Karpas-422 (cell line): ENCODE data around the gene RALGAPB. TPM values are rescaled to one million over a fixed set of nuclear protein-coding genes. Genes with fewer than 3 reads are reported as not detected.

ENCODE experiments used
- DNase-seq: peaks from one replicate; pipeline ENCODE4 v3.0.0-alpha.2; 2015
- H2AFZ ChIP-seq: fragments of 200-600 bp; sonication (generic); 2 replicates; pipeline ENCODE4 v1.6.1; 2014; ENCODE audit warnings: antibody characterized with exemption, low read length, mixed read lengths
- H3K27ac ChIP-seq: fragments of 200-600 bp; sonication (generic); 2 replicates; pipeline ENCODE4 v1.5.1; 2014; ENCODE audit warnings: mild to moderate bottlenecking, low read length, moderate library complexity
- H3K27me3 ChIP-seq: fragments of 200-600 bp; sonication (generic); 2 replicates; pipeline ENCODE4 v1.6.1; 2014; ENCODE audit warnings: low read length, mixed read lengths
- H3K36me3 ChIP-seq: fragments of 200-600 bp; sonication (generic); 2 replicates; pipeline ENCODE4 v1.6.1; 2014; ENCODE audit warnings: low read length, mixed read lengths; ENCODE audit not compliant: insufficient read depth
- H3K4me1 ChIP-seq: fragments of 200-600 bp; sonication (generic); 2 replicates; pipeline ENCODE4 v1.6.1; 2014; ENCODE audit warnings: mild to moderate bottlenecking, low read length, mixed read lengths
- H3K4me2 ChIP-seq: fragments of 200-600 bp; sonication (generic); 2 replicates; pipeline ENCODE4 v1.6.1; 2014; ENCODE audit warnings: low read length, low read depth, mild to moderate bottlenecking; ENCODE audit not compliant: poor library complexity, severe bottlenecking
- H3K4me3 ChIP-seq: fragments of 200-600 bp; sonication (generic); 2 replicates; pipeline ENCODE4 v1.5.1; 2014; ENCODE audit warnings: mild to moderate bottlenecking, antibody characterized with exemption, low read length, mixed read lengths
- H3K79me2 ChIP-seq: fragments of 200-600 bp; sonication (generic); 2 replicates; pipeline ENCODE4 v1.6.1; 2014; ENCODE audit warnings: mild to moderate bottlenecking, low read length, mixed read lengths
- H3K9ac ChIP-seq: fragments of 200-600 bp; sonication (generic); 2 replicates; pipeline ENCODE4 v1.6.0; 2014; ENCODE audit warnings: low read length
- H3K9me2 ChIP-seq: fragments of 200-600 bp; sonication (generic), shearing (Covaris generic); replicated peaks from 2 replicates; pipeline ENCODE4 v1.6.0; 2014; ENCODE audit warnings: mild to moderate bottlenecking, low read length, moderate library complexity; ENCODE audit not compliant: insufficient read depth
- H3K9me3 ChIP-seq: fragments of 300-700, 200-600 bp; sonication (generic); 2 replicates; pipeline ENCODE4 v1.6.1; 2014; ENCODE audit warnings: low read length, mixed read lengths
- H4K20me1 ChIP-seq: fragments of 200-600 bp; sonication (generic); 2 replicates; pipeline ENCODE4 v1.6.1; 2014; ENCODE audit warnings: mild to moderate bottlenecking, antibody characterized with exemption, low read length, low read depth; ENCODE audit not compliant: insufficient read depth
- total RNA-seq: library from RNA; depleted of rRNA; stranded (reverse); fragments of >200 nt; shearing (Covaris generic); gene quantifications from 2 replicates; pipeline ENCODE4 v1.2.3, GENCODE V29; 2014; ENCODE audit warnings: low replicate concordance

RALGAPB gene
- total RNA-seq, 1 experiment from 2014 or later = 58.6 TPM

DNA sequence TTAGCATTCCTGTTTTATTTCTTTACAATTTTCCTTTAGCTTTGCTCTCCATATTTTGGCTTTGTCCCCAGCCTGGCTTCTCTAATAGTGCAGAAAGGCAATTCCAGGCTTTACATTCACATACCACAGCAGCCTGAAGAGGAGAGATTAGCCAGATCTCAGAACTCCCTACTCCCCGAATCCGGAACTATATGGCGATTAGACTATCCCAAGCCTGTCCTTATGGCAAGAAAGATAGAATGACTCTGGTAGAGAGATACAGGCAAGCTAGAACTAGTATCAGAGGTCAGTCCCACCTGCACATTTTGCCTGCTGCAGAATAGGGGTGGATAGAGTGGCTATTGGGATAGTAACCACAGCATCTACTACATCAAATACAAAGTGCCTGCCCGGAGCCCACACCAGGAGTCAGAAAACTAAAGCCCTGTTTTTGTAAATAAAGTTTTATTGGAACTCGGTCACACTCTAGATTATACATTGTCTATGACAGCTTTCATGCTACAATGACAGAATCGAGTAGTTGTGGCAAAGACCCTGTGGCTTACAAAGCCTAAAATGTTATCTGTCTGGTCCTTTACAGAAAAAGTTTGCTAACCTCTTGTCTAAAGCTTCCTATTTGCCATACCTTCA is 91.3 kb downstream of the RALGAPB start:
- no peaks in the 10 kb centered on the region for H3K79me2 ChIP-seq
- no peaks in the 10 kb centered on the region for H3K4me1 ChIP-seq
- H3K4me2 ChIP-seq = no peak overlapping the region
- no peaks in the 10 kb centered on the region for H3K27me3 ChIP-seq
- DNase-seq = no peak
- no peaks in the 10 kb centered on the region for H4K20me1 ChIP-seq
- no peaks in the 10 kb centered on the region for H3K9me2 ChIP-seq
- no peaks in the 10 kb centered on the region for H3K9me3 ChIP-seq
- H3K27ac ChIP-seq = no peak overlapping the region
- no peak overlapping the region for H3K4me3 ChIP-seq
- H3K36me3 ChIP-seq = 0 out of 2 replicates have a peak, but pooled peaks cover 7% of the 10 kb centered on the region
- no peak overlapping the region for H3K9ac ChIP-seq
- H2AFZ ChIP-seq = no peak overlapping the region

DNA sequence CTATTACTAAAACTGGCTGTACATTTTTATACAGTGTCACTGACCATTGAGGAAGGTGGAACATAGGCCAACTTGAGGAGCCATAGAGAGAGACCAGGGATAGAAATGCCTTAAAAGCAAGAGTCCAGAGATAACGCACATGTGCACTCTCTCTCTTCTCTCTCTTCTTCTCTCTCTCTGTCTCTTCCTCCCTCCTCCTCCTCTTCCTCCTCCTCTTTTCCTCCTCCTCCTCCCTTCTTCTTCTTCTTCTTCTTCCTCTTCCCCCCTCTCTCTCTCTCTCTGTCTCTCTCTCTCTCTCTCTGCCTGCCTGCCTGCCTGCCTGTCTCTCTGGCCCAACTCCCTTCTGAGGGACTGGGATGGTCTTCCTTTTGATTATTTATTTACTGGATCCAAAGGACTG is 92.0 kb downstream of the RALGAPB start:
- H2AFZ ChIP-seq = no peak overlapping the region
- H3K9me3 ChIP-seq = no peaks in the 10 kb centered on the region
- no peak overlapping the region for H3K4me2 ChIP-seq
- H3K79me2 ChIP-seq = no peaks in the 10 kb centered on the region
- no peaks in the 10 kb centered on the region for H4K20me1 ChIP-seq
- H3K27ac ChIP-seq = no peak overlapping the region
- H3K9me2 ChIP-seq = no peaks in the 10 kb centered on the region
- no peaks in the 10 kb centered on the region for H3K27me3 ChIP-seq
- H3K4me1 ChIP-seq = no peaks in the 10 kb centered on the region
- peaks cover 13% of the 10 kb centered on the region; the same call in 1 of the 2 replicates for H3K36me3 ChIP-seq
- DNase-seq = no peak
- H3K9ac ChIP-seq = no peak overlapping the region
- no peak overlapping the region for H3K4me3 ChIP-seq

DNA sequence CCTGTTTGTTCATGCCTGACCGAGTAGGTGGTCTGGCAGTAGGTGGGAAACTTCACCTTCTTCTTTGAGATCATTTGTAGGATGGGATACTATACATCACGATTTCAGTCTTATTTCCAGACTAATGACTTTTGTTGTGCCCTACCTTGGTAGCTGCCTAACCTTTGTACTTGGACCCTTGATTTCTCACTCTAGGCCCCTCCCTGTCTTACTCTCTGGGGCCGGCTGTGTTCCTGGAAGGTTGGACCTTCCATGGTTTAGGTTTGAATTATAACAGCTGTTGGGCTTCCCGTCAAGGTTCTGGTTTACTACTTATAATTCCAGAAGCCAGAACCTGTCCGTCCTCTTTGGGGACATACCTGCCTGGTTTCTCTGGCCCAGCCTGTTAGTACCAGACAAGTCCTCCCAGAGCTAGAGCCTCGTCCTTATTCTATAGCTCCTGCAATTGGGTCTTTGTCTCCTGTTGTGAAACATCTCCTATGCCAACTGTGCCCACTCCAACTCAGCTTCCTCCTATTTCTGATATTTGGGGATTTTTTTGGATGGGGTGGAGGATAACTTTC is 93.5 kb downstream of the RALGAPB start:
- no peak for DNase-seq
- Histone ChIP-seq H3K27me3 (no peaks in the 10 kb centered on the region), H4K20me1 (no peaks in the 10 kb centered on the region), H3K4me2 (no peak overlapping the region), H3K4me1 (no peaks in the 10 kb centered on the region), H3K4me3 (no peak overlapping the region), H3K27ac (no peak overlapping the region), H3K36me3 (peaks cover 23% of the 10 kb centered on the region; the same call in 1 of the 2 replicates), H3K9me2 (no peaks in the 10 kb centered on the region), H3K9ac (no peak overlapping the region), H2AFZ (no peak overlapping the region), H3K79me2 (no peaks in the 10 kb centered on the region), H3K9me3 (no peaks in the 10 kb centered on the region)

DNA sequence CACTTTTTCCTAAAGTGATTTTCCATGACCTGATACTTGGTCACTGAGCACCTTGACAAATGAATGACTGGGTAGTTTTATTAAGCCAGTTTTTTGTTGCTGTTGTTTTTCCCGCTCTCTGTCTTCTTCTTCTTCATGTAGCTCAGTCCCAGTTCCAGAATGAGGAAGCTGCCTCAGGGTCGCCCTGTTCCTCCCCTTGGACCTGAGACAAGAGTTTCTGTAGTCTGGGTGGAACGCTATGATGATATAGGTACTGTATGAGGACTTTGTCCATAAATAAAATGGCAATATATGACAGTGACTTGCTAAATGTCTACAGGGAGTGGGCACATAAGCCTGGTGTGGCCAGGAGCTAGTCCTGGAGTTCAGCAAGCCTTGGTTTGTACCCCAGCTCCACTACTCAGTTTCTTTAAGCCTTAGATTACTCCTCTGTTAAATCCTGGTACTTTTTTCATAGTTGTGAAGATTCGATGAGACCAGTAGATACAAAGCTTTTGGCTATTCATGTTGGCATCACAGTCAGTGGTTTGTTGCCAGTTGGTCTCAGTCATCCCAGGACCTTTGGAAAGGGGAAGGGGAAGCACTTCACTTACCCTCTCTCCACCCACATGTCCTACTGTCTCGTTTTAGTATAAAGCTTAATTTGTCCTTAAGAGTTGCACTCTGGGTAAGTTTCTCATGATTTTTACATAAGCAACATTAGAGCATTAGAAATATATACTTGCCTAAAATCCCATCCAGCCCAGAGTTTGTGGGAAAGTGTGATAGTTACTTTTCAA is 97.3 kb downstream of the RALGAPB start:
- no peaks in the 10 kb centered on the region for H4K20me1 ChIP-seq
- H3K9me2 ChIP-seq = no peaks in the 10 kb centered on the region
- peaks cover 35% of the 10 kb centered on the region for H3K36me3 ChIP-seq
- H3K9ac ChIP-seq = no peak overlapping the region
- no peaks in the 10 kb centered on the region for H3K27me3 ChIP-seq
- no peak for DNase-seq
- no peak overlapping the region for H2AFZ ChIP-seq
- H3K79me2 ChIP-seq = no peaks in the 10 kb centered on the region
- no peaks in the 10 kb centered on the region for H3K4me1 ChIP-seq
- no peak overlapping the region for H3K4me3 ChIP-seq
- H3K4me2 ChIP-seq = no peak overlapping the region
- H3K9me3 ChIP-seq = no peaks in the 10 kb centered on the region
- no peak overlapping the region for H3K27ac ChIP-seq

DNA sequence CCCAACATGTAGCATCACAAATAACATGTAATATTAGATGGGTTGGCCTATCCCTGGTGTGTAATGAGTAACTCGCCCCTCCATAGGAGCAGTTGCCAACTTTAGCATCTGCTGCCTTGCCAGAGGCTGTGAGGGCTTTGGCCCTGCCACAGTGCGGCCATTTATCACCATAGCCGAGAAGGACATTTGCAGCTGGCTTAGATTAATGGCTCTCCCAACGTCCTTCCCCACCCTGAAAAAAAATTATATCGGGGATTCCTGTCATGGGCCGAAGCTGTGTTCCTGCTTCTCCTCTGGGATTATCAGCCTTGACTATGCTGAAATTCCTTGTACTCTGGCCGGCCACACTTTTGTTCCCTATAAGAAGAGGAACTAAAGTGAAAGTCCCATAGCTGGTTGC is 100.8 kb downstream of the RALGAPB start:
- Histone ChIP-seq H3K27me3 (no peaks in the 10 kb centered on the region), H4K20me1 (no peaks in the 10 kb centered on the region), H3K4me3 (no peak overlapping the region), H3K9me3 (no peaks in the 10 kb centered on the region), H3K27ac (no peak overlapping the region), H3K9me2 (no peaks in the 10 kb centered on the region), H3K36me3 (peaks cover 36% of the 10 kb centered on the region), H3K4me2 (no peak overlapping the region), H2AFZ (no peak overlapping the region), H3K4me1 (no peaks in the 10 kb centered on the region), H3K9ac (no peak overlapping the region), H3K79me2 (no peaks in the 10 kb centered on the region)
- no peak for DNase-seq

DNA sequence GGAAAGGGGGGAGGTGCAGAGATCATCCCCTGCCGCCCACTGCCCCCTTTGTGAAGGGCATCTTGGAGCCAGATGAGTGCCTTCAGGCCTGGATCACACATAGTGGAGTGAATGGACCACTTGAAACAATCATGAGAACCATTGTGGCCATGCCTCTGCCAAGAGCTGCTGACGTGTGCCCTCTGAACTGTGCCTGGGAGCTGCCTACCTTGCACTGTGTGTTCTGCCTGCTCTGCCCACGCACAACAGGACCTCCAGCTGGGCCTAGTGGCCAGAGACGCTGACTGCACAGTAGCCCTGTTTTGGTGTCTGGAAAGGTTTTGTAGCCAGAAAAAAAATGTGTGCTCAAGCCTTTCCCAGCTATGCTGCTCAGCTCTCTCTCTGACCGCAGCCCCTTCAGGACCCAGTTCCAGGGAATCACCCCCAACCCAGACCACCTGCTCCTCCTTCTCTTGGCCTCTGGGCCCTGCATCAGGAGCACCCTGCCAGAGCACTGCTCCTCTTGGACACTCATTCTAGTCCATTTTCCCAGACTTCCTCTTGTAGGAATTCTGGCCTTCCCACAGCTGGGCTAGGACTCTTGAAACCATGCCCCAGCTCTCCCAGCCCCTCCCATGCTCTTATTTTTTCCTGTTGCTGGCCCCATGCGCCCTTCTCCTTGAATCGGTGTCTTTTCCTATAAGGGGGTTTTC is 106.7 kb downstream of the RALGAPB start:
- peaks cover 4% of the 10 kb centered on the region for H3K4me1 ChIP-seq
- DNase-seq = no peak
- H3K27ac ChIP-seq = no peak overlapping the region
- H3K9me3 ChIP-seq = no peaks in the 10 kb centered on the region
- peaks cover 13% of the 10 kb centered on the region for H3K36me3 ChIP-seq
- no peaks in the 10 kb centered on the region for H3K79me2 ChIP-seq
- H3K9ac ChIP-seq = no peak overlapping the region
- H2AFZ ChIP-seq = no peak overlapping the region
- no peaks in the 10 kb centered on the region for H3K27me3 ChIP-seq
- no peaks in the 10 kb centered on the region; the same call in 1 of the 2 replicates for H4K20me1 ChIP-seq
- H3K4me2 ChIP-seq = no peak overlapping the region
- H3K4me3 ChIP-seq = no peak overlapping the region
- H3K9me2 ChIP-seq = no peaks in the 10 kb centered on the region

DNA sequence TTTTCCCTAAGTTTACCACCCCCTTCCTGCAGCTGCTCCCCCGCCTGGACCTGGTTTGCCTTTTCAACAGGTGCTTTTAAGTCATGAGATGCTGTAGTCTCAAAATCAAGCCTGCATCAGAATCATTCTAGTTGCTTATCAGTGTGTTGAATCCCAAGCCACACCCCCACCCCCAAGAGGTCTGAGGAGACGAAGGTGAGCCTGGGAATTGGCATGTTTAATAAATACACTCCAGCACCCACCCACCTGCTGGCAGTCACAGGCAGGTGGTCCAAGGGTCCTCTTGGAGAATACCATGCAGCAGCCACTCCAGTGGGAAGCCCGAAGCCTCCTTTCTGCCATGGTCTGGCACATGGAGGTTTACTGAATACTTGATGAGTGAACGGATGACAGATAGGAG is 107.3 kb downstream of the RALGAPB start:
- no peaks in the 10 kb centered on the region for H3K79me2 ChIP-seq
- no peaks in the 10 kb centered on the region; the same call in 1 of the 2 replicates for H4K20me1 ChIP-seq
- H3K4me1 ChIP-seq = peaks cover 4% of the 10 kb centered on the region
- H3K27ac ChIP-seq = no peak overlapping the region
- no peak overlapping the region for H3K4me2 ChIP-seq
- H3K9me3 ChIP-seq = no peaks in the 10 kb centered on the region
- no peak overlapping the region for H2AFZ ChIP-seq
- no peaks in the 10 kb centered on the region for H3K27me3 ChIP-seq
- no peaks in the 10 kb centered on the region for H3K9me2 ChIP-seq
- H3K36me3 ChIP-seq = peaks cover 8% of the 10 kb centered on the region; the same call in 1 of the 2 replicates
- DNase-seq = no peak
- H3K9ac ChIP-seq = no peak overlapping the region
- H3K4me3 ChIP-seq = no peak overlapping the region

DNA sequence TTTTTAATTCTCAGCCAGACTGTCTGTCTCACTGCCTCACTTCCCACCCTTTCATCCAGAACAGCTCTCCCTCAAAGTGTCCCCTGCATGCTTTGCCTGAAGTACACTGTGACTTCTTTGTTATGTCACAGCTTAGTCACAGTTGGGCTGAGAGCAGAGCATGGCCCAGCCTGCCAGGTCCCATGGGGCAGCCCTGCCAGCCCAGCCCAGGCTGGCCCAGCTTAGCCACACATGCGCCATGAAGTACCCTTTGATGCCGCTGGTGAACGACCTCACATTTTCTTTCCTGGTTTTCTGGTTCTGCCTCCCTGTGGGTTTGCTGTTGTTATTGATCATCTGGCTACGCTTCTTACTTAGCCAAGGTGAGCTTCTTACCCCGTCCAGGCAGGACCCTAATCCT is 108.4 kb downstream of the RALGAPB start, which contains the start of gene ADIG:
ADIG (plus strand) TSS at position 185 of the 400 bp plus-strand sequence; CDS start at position 239, 54 bp downstream.
- Histone ChIP-seq H3K9me3 (no peaks in the 10 kb centered on the region), H2AFZ (no peak within 1 kb of the TSS), H3K4me3 (no peak within 1 kb of the TSS), H3K4me2 (no peak within 1 kb of the TSS), H3K27me3 (no peaks in the 10 kb centered on the region), H3K36me3 (no peaks in the 10 kb centered on the region), H3K9me2 (no peaks in the 10 kb centered on the region), H3K79me2 (no peaks in the 10 kb centered on the region), H3K4me1 (peaks cover 4% of the 10 kb centered on the region), H3K9ac (no peak within 1 kb of the TSS), H3K27ac (no peak within 1 kb of the TSS), H4K20me1 (no peaks in the 10 kb centered on the region; the same call in 1 of the 2 replicates)
- DNase-seq = no peak
